Measurements from ENCODE around the gene HADHA.

HADHA gene

GRCh38 chr2:26178246-26178645 lies 66.2 kb downstream of the HADHA start:
- DNase-seq (ENCODE audit: low spot score), result no peak
- TF ChIP-seq, protein P1, sequence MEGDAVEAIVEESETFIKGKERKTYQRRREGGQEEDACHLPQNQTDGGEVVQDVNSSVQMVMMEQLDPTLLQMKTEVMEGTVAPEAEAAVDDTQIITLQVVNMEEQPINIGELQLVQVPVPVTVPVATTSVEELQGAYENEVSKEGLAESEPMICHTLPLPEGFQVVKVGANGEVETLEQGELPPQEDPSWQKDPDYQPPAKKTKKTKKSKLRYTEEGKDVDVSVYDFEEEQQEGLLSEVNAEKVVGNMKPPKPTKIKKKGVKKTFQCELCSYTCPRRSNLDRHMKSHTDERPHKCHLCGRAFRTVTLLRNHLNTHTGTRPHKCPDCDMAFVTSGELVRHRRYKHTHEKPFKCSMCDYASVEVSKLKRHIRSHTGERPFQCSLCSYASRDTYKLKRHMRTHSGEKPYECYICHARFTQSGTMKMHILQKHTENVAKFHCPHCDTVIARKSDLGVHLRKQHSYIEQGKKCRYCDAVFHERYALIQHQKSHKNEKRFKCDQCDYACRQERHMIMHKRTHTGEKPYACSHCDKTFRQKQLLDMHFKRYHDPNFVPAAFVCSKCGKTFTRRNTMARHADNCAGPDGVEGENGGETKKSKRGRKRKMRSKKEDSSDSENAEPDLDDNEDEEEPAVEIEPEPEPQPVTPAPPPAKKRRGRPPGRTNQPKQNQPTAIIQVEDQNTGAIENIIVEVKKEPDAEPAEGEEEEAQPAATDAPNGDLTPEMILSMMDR (IDR thresholded peaks at IDR 0.05; ENCODE audit: borderline replicate concordance, control extremely low read depth, extremely low read depth, insufficient read depth, missing control alignments), result no peak
- in situ Hi-C loops (cut with MboI; ENCODE audit: low sequenced_read_pairs, unreplicated experiment), result no loop called here

DNA sequence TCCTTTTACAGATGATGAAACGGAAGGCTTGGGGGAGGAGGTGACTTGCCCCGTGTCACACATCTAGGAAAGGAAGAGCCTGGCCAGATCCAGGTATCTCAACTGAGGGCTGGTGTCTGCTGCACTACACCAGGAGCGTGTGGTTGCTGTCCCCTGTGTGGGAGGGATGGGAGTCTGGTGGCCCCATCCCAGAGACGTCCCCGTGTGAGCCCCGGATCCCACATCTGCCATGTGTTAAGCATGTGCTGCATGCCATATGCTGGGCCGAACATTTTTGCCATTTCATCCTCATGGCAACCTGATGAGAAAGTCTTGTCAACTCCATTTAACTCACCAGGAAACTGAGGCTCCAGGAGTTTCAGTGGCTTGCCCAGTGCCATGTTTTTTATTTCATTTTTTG lies 67.3 kb downstream of the HADHA start:
- DNase-seq (ENCODE audit: low spot score), result no peak
- in situ Hi-C loops (cut with MboI; ENCODE audit: low sequenced_read_pairs, unreplicated experiment), result no loop called here
- TF ChIP-seq, protein P1 (IDR thresholded peaks at IDR 0.05; ENCODE audit: borderline replicate concordance, control extremely low read depth, extremely low read depth, insufficient read depth, missing control alignments), result no peak

GRCh38 chr2:26176279-26176615 lies 68.2 kb downstream of the HADHA start:
- no peak for DNase-seq (ENCODE audit: low spot score)
- in situ Hi-C loops (cut with MboI; ENCODE audit: low sequenced_read_pairs, unreplicated experiment), result no loop called here
- TF ChIP-seq, protein P1 (IDR thresholded peaks at IDR 0.05; ENCODE audit: borderline replicate concordance, control extremely low read depth, extremely low read depth, insufficient read depth, missing control alignments), result no peak

DNA sequence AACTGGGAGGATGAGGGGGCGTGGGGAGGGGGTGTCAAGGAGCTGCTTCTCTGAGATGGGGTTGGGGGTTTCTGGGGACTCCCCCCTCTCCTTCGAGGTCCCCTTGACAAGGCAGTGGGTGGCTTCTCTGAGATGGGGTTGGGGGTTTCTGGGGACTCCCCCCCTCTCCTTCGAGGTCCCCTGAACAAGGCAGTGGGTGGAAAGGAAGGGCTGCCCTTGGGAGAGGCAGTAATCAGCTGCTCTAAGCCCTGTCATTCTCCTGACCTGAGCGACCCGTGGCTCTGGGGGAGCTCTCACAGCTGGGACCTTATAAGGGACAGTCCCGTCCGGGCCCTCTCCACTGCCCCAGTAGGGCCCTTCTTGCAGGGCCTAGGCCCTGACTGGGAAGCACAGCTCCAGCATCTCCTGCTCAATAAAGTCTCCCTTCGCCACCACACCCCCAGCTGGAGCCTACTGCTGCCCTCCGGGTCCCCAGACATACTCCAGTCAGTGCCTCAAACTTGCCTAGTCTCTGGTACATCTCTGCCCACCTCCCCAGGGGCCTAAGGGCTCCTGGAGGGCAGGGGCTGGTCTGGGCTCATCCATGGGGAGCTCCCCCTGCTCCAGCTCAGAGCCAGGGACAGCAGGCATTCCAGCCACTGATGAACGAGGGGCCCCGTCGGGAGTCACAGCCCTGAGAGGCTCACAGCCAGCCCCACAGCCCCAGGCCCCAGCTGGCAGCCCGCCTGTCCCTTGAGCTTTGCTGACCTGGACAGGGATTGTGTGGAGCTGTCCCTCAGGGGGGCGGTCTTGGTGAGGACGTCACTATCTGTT lies 68.8 kb downstream of the HADHA start:
- TF ChIP-seq, protein P1 (IDR thresholded peaks at IDR 0.05; ENCODE audit: borderline replicate concordance, control extremely low read depth, extremely low read depth, insufficient read depth, missing control alignments), result no peak
- in situ Hi-C loops (cut with MboI; ENCODE audit: low sequenced_read_pairs, unreplicated experiment), result no loop called here
- DNase-seq (ENCODE audit: low spot score), result no peak

- TF ChIP-seq, protein P1 (IDR thresholded peaks at IDR 0.05; ENCODE audit: borderline replicate concordance, control extremely low read depth, extremely low read depth, insufficient read depth, missing control alignments), result no peak
- no peak for DNase-seq (ENCODE audit: low spot score)
- in situ Hi-C loops (cut with MboI; ENCODE audit: low sequenced_read_pairs, unreplicated experiment), result no loop called here
These were observed 69.6 kb downstream of the HADHA start for GRCh38 chr2:26174691-26175465.

DNA sequence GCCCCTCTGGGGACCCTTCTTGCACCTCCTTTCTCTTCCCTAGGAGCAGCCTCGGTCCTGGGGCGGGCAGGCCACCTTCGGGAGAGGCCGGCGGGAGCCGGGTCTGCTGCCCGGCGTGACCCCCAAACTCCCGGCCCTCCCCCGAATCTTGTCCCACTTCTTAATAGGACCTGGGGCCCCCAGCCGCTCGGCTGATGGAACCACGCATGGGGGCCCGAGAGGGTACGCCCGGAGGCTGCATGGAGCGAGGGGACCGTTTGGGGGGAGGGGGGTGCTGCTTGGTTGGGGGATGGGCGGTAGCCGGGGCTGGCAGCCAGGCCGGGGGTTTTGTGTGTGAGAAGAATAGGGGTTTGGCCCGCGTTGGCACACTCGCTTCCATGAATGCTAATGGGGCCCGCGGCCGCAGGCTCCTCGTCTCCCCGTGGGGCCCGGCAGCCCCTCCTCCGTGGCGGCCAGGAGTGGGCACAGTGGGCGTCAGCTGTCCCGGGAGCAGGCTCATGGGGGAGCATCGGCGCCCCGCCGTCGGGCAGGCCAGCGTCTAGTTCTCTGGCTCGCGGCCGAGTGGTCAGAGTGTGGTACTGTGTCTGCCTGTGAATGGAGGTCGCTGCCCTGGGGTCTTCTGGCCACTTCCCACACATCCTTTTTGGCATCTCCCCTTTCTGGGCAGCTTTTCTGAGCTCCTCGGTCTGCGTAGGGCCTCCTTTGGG lies 70.5 kb downstream of the HADHA start:
- in situ Hi-C loops (cut with MboI; ENCODE audit: low sequenced_read_pairs, unreplicated experiment), result no loop called here
- TF ChIP-seq, protein P1 (IDR thresholded peaks at IDR 0.05; ENCODE audit: borderline replicate concordance, control extremely low read depth, extremely low read depth, insufficient read depth, missing control alignments), result no peak
- no peak for DNase-seq (ENCODE audit: low spot score)
